ENCODE results near the gene PEX5L. TPM values are rescaled to one million over a fixed set of nuclear protein-coding genes. Genes with fewer than 3 reads are reported as not detected.
A peak's percentile ranks its signal among the peaks of the same experiment; 100 is the strongest.

PEX5L gene, protein sequence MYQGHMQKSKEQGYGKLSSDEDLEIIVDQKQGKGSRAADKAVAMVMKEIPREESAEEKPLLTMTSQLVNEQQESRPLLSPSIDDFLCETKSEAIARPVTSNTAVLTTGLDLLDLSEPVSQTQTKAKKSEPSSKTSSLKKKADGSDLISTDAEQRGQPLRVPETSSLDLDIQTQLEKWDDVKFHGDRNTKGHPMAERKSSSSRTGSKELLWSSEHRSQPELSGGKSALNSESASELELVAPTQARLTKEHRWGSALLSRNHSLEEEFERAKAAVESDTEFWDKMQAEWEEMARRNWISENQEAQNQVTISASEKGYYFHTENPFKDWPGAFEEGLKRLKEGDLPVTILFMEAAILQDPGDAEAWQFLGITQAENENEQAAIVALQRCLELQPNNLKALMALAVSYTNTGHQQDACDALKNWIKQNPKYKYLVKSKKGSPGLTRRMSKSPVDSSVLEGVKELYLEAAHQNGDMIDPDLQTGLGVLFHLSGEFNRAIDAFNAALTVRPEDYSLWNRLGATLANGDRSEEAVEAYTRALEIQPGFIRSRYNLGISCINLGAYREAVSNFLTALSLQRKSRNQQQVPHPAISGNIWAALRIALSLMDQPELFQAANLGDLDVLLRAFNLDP
- total RNA-seq: not detected
- long read RNA-seq: 0 reads

DNA sequence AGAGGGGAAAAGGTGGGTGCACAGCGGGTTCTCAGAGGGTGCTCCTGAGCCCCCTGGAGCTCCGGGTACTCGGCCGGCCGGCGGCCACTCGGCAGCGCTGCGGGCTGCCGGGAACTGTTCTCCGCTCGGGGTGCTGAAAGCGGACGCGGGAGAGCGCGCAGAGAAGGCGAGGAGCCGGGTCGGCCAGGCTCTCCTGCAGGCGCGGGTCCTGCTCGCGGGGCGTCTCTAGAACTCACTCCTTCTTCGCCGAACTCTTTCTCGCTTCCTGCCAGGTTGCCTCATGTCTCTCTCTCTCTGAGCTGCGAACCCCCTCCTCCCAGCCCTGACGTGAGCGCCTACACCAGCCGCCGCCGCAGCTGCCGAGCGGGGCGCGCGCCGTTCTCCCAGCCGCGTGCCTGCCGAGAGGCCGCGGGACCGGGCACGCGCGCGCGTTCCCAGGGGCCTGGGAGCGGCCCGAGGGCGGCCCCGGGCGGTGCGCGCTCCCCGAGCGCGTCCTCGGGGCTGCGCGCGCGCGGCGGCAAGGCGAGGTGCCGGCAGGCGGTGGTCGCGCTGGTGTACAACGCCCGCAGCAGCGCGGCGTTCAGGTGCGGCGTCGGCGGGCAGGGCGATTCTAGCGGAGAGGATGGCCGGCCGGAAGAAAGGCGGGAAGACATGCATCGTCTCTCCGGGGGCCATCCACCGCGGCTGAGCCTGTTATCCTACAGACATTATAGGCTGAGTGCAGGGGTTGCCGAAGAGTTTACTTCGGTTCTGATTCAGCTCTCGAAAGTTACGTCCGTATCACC, at the start of gene PEX5L:
TSS of gene PEX5L (minus strand) at position 267 of the 785 bp plus-strand sequence. CDS start 338 bp downstream, outside the sequence.
- Histone ChIP-seq H3K36me3 (no peaks in the 10 kb centered on the region), H3K27ac (no peak within 1 kb of the TSS), H3K9me3 (no peaks in the 10 kb centered on the region), H3K27me3 (no peaks in the 10 kb centered on the region), H3K4me1 (no peaks in the 10 kb centered on the region), H3K4me3 (no peak within 1 kb of the TSS)
- peak; percentile 29 to 66 (median 40) for DNase-seq
- WGBS (ENCODE audit: insufficient coverage, low coverage, low lambda C conversion rate, missing lambda C conversion rate): 2% methylated on average over 11 of the region's 96 CpGs
- ATAC-seq: peak; percentile 36 to 75 (median 52)
- intact Hi-C loops (cut with DNase I): no loop called here
- no peak for TF ChIP-seq POLR2A (IDR thresholded peaks at IDR 0.05)
- TF ChIP-seq, protein P1, sequence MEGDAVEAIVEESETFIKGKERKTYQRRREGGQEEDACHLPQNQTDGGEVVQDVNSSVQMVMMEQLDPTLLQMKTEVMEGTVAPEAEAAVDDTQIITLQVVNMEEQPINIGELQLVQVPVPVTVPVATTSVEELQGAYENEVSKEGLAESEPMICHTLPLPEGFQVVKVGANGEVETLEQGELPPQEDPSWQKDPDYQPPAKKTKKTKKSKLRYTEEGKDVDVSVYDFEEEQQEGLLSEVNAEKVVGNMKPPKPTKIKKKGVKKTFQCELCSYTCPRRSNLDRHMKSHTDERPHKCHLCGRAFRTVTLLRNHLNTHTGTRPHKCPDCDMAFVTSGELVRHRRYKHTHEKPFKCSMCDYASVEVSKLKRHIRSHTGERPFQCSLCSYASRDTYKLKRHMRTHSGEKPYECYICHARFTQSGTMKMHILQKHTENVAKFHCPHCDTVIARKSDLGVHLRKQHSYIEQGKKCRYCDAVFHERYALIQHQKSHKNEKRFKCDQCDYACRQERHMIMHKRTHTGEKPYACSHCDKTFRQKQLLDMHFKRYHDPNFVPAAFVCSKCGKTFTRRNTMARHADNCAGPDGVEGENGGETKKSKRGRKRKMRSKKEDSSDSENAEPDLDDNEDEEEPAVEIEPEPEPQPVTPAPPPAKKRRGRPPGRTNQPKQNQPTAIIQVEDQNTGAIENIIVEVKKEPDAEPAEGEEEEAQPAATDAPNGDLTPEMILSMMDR (IDR thresholded peaks at IDR 0.05): no peak

DNA sequence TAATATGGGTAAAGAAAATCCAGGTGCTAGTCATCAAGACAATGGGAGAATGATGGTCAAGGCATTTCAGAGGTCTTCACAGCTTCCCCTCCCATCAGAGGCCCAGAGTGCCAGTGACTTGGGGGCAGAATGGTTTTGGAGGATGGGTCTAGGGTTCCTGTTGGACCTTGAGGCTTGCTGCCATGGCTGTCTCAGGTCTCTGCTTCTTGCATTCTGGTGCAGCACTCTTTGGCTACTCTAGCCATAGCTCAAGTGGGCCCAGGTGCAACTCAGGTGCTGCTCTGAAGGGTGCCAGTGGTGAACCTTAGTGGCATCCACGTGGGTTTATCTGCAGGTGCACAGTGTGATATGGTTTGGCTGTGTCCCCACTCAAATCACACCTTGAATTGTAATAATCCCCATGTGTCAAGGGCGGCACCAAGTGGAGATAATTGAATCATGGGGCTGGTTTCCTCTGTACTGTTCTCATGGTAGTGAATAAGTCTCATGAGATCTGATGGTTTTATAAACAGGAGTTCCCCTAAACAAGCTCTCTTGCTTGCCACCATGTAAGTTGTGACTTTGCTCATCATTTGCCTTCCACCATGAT, 48.5 kb upstream of the PEX5L start:
- Histone ChIP-seq H3K4me1 (no peaks in the 10 kb centered on the region), H3K4me3 (no peak overlapping the region), H3K27ac (no peak overlapping the region), H3K36me3 (no peaks in the 10 kb centered on the region), H3K9me3 (no peaks in the 10 kb centered on the region), H3K27me3 (no peaks in the 10 kb centered on the region)
- TF ChIP-seq, protein P1 (IDR thresholded peaks at IDR 0.05): no peak
- TF ChIP-seq POLR2A (IDR thresholded peaks at IDR 0.05): no peak
- ATAC-seq (no peak), DNase-seq (no peak)
- intact Hi-C loops (cut with DNase I): no loop called here
- WGBS (ENCODE audit: insufficient coverage, low coverage, low lambda C conversion rate, missing lambda C conversion rate): no CpG with 5 or more reads among the region's 2 CpGs

DNA sequence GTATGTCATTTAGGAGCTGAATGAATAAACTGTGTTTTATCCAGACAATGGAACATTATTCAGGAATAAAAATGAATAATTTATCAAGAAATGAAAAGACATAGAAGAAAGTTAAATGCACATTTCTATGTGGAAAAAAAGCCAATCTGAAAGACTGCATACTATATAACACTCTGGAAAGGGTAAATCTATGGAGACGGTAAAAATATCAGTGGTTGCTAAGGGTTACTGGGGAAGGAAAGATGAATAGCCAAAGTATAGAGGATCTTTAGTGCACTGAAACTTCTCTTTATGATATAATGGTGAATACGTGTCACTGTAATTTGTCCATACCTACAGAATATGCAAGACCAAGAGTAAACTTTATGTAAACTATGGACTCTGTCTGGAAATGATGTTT, 46.0 kb upstream of the PEX5L start:
- TF ChIP-seq, protein P1 (IDR thresholded peaks at IDR 0.05): no peak
- TF ChIP-seq POLR2A (IDR thresholded peaks at IDR 0.05): no peak
- no peak for DNase-seq
- no peak overlapping the region for H3K27ac ChIP-seq
- H3K4me1 ChIP-seq: no peaks in the 10 kb centered on the region
- H3K36me3 ChIP-seq: no peaks in the 10 kb centered on the region
- ATAC-seq: no peak
- no peaks in the 10 kb centered on the region for H3K9me3 ChIP-seq
- H3K4me3 ChIP-seq: no peak overlapping the region
- intact Hi-C loops (cut with DNase I): no loop called here
- WGBS (ENCODE audit: insufficient coverage, low coverage, low lambda C conversion rate, missing lambda C conversion rate): 58% methylated on average over 2 of the region's 2 CpGs
- H3K27me3 ChIP-seq: no peaks in the 10 kb centered on the region

DNA sequence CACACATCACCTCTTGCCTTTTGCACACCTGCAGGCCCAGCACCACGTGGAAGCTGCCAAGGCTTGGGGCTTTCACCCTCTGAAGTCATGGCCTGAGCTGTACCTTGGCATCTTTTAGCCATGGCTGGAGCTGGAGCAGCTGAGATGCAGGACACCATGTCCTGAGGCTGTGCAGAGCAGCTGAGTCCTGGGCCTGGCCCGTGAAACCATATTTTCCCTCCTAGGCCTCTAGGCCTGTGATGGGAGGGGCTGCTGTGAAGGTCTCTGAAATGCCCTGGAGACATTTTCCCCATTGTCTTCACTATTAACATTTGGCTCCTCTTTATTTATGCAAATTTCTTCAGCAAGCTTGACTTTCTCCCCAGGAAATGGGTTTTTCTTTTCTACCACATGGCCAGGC, 41.9 kb upstream of the PEX5L start:
- no peaks in the 10 kb centered on the region for H3K36me3 ChIP-seq
- no peaks in the 10 kb centered on the region for H3K4me1 ChIP-seq
- 10% methylated on average over 2 of the region's 2 CpGs for WGBS (ENCODE audit: insufficient coverage, low coverage, low lambda C conversion rate, missing lambda C conversion rate)
- no peaks in the 10 kb centered on the region for H3K9me3 ChIP-seq
- no peaks in the 10 kb centered on the region for H3K27me3 ChIP-seq
- no peak overlapping the region for H3K4me3 ChIP-seq
- DNase-seq (peak in 1 of 3 donors; percentile 25), ATAC-seq (no peak)
- intact Hi-C loops (cut with DNase I): no loop called here
- TF ChIP-seq, protein P1 (IDR thresholded peaks at IDR 0.05): no peak
- TF ChIP-seq POLR2A (IDR thresholded peaks at IDR 0.05): no peak
- H3K27ac ChIP-seq: no peak overlapping the region
